HT-29 (cell line): ENCODE measurements around the gene KCNK1. TPM values are rescaled to one million over a fixed set of nuclear protein-coding genes. Genes with fewer than 3 reads are reported as not detected.

Source experiments
- DNase-seq: peaks from one replicate; pipeline ENCODE4 v3.0.0-alpha.2; 2015; ENCODE audit warnings: low spot score
- total RNA-seq: library from RNA; depleted of rRNA; stranded (reverse); fragments of >200 nt; shearing (Covaris generic); gene quantifications from 2 replicates; pipeline ENCODE4 v1.2.3, GENCODE V29; 2014; rRNA removed

Gene KCNK1
- 20.5 and 25.4 TPM in 2 replicates for total RNA-seq

- DNase-seq = peak; percentile 79
Measured at GRCh38 chr1:233613252-233614172, at the start of gene KCNK1. Gene KCNK1, plus strand, starts transcription at chr1:233614106. Its CDS starts 66 bp downstream, at chr1:233614172.

- DNase-seq = no peak
Measured at GRCh38 chr1:233565313-233565712, 48.6 kb upstream of the KCNK1 start.

GRCh38 chr1:233566886-233567285 is 47.0 kb upstream of the KCNK1 start:
- DNase-seq = no peak

GRCh38 chr1:233569636-233570035 is 44.3 kb upstream of the KCNK1 start:
- DNase-seq = no peak

GRCh38 chr1:233570216-233570615 is 43.7 kb upstream of the KCNK1 start:
- no peak for DNase-seq

GRCh38 chr1:233570706-233571105 is 43.2 kb upstream of the KCNK1 start:
- DNase-seq = no peak

- no peak for DNase-seq
Measured at GRCh38 chr1:233572896-233573295, 41.0 kb upstream of the KCNK1 start.

- DNase-seq = no peak
Measured at GRCh38 chr1:233575450-233575849, 38.5 kb upstream of the KCNK1 start.

GRCh38 chr1:233582439-233582838 is 31.5 kb upstream of the KCNK1 start:
- DNase-seq = no peak

GRCh38 chr1:233584376-233584775 is 29.5 kb upstream of the KCNK1 start:
- no peak for DNase-seq

GRCh38 chr1:233584931-233585330 is 29.0 kb upstream of the KCNK1 start:
- no peak for DNase-seq

GRCh38 chr1:233586301-233586700 is 27.6 kb upstream of the KCNK1 start:
- DNase-seq = no peak

- no peak for DNase-seq
Measured at GRCh38 chr1:233587196-233587595, 26.7 kb upstream of the KCNK1 start.

GRCh38 chr1:233587958-233588799 is 25.7 kb upstream of the KCNK1 start:
- DNase-seq = no peak

- no peak for DNase-seq
Measured at GRCh38 chr1:233597489-233597901, 16.4 kb upstream of the KCNK1 start.

GRCh38 chr1:233598891-233599541 is 14.9 kb upstream of the KCNK1 start:
- no peak for DNase-seq

GRCh38 chr1:233599542-233600073 is 14.3 kb upstream of the KCNK1 start:
- DNase-seq = no peak

GRCh38 chr1:233600488-233600887 is 13.4 kb upstream of the KCNK1 start:
- DNase-seq = no peak

GRCh38 chr1:233603478-233603877 is 10.4 kb upstream of the KCNK1 start:
- DNase-seq = no peak

GRCh38 chr1:233605205-233605604 is 8.7 kb upstream of the KCNK1 start:
- no peak for DNase-seq

GRCh38 chr1:233606813-233607212 is 7.1 kb upstream of the KCNK1 start:
- no peak for DNase-seq
